Measurements from ENCODE around the gene MSMP. TPM values are rescaled to one million over a fixed set of nuclear protein-coding genes. Genes with fewer than 3 reads are reported as not detected.
A peak's percentile ranks its signal among the peaks of the same experiment; 100 is the strongest.

Gene MSMP
- total and polyA plus RNA-seq, 7 donors: 0.57 TPM; not detected in 6

- H3K4me1 ChIP-seq: peaks cover 0 to 62% (median 59%) of the 10 kb centered on the region in 4 donors
- H3K36me3 ChIP-seq: peaks cover 26 to 31% (median 30%) of the 10 kb centered on the region in 4 donors
- no peaks in the 10 kb centered on the region for H3K27me3 ChIP-seq
- no peak for DNase-seq
- peak overlapping the region; percentile 97 to 99 (median 98) for H3K27ac ChIP-seq
- TF ChIP-seq POLR2AphosphoS5 (IDR thresholded peaks at IDR 0.05) (no peak), POLR2A (IDR thresholded peaks at IDR 0.05) (no peak), EP300 (IDR thresholded peaks at IDR 0.05) (no peak)
- TF ChIP-seq, protein P1, sequence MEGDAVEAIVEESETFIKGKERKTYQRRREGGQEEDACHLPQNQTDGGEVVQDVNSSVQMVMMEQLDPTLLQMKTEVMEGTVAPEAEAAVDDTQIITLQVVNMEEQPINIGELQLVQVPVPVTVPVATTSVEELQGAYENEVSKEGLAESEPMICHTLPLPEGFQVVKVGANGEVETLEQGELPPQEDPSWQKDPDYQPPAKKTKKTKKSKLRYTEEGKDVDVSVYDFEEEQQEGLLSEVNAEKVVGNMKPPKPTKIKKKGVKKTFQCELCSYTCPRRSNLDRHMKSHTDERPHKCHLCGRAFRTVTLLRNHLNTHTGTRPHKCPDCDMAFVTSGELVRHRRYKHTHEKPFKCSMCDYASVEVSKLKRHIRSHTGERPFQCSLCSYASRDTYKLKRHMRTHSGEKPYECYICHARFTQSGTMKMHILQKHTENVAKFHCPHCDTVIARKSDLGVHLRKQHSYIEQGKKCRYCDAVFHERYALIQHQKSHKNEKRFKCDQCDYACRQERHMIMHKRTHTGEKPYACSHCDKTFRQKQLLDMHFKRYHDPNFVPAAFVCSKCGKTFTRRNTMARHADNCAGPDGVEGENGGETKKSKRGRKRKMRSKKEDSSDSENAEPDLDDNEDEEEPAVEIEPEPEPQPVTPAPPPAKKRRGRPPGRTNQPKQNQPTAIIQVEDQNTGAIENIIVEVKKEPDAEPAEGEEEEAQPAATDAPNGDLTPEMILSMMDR (IDR thresholded peaks at IDR 0.05): no peak
- intact Hi-C loops (cut with DNase I): loop anchor here (1.0 kb wide), 1 partner anchor 37 kb away; no protein-coding TSS in a partner anchor
- peak overlapping the region; percentile 80 to 86 (median 82) for H3K4me3 ChIP-seq
- WGBS, 2 donors: 40 to 77% methylated on average over 5 of the region's 5 CpGs
- no peaks in the 10 kb centered on the region for H3K9me3 ChIP-seq
Measured at GRCh38 chr9:35727676-35728040, 26.4 kb downstream of the MSMP start.

GRCh38 chr9:35726931-35727330 is 27.1 kb downstream of the MSMP start:
- DNase-seq: peak; percentile 91
- no peaks in the 10 kb centered on the region for H3K9me3 ChIP-seq
- peaks cover 0 to 62% (median 59%) of the 10 kb centered on the region in 4 donors for H3K4me1 ChIP-seq
- H3K27me3 ChIP-seq: no peaks in the 10 kb centered on the region
- H3K36me3 ChIP-seq: peaks cover 34 to 38% (median 37%) of the 10 kb centered on the region in 4 donors
- 34 to 57% methylated on average over 3 of the region's 3 CpGs for WGBS, 2 donors
- H3K4me3 ChIP-seq: peak overlapping the region; percentile 80 to 86 (median 82)
- intact Hi-C loops (cut with DNase I): no loop called here
- TF ChIP-seq, protein P1 (IDR thresholded peaks at IDR 0.05): peak in 2 of 4 experiments; percentile 24
- TF ChIP-seq EP300 (IDR thresholded peaks at IDR 0.05) (no peak), POLR2AphosphoS5 (IDR thresholded peaks at IDR 0.05) (peak; percentile 26 to 55 (median 36)), POLR2A (IDR thresholded peaks at IDR 0.05) (no peak)
- peak overlapping the region; percentile 97 to 99 (median 98) for H3K27ac ChIP-seq

- no peaks in the 10 kb centered on the region for H3K27me3 ChIP-seq
- H3K4me1 ChIP-seq: peaks cover 0 to 53% (median 53%) of the 10 kb centered on the region in 4 donors
- peak; percentile 63 for DNase-seq
- intact Hi-C loops (cut with DNase I): loop anchor here (2.0 kb wide), 1 partner anchor 19 kb away; no protein-coding TSS in a partner anchor
- TF ChIP-seq, protein P1 (IDR thresholded peaks at IDR 0.05): no peak
- no peak for TF ChIP-seq EP300 (IDR thresholded peaks at IDR 0.05)
- no peak for TF ChIP-seq POLR2A (IDR thresholded peaks at IDR 0.05)
- TF ChIP-seq POLR2AphosphoS5 (IDR thresholded peaks at IDR 0.05): no peak
- H3K4me3 ChIP-seq: no peak overlapping the region
- peak overlapping the region; percentile 97 to 99 (median 98) for H3K27ac ChIP-seq
- H3K9me3 ChIP-seq: no peaks in the 10 kb centered on the region
- WGBS, 2 donors: 95% methylated on average over 11 of the region's 11 CpGs
- peaks cover 47 to 54% (median 52%) of the 10 kb centered on the region in 4 donors for H3K36me3 ChIP-seq
Measured at GRCh38 chr9:35725362-35725761, 28.7 kb downstream of the MSMP start.

DNA sequence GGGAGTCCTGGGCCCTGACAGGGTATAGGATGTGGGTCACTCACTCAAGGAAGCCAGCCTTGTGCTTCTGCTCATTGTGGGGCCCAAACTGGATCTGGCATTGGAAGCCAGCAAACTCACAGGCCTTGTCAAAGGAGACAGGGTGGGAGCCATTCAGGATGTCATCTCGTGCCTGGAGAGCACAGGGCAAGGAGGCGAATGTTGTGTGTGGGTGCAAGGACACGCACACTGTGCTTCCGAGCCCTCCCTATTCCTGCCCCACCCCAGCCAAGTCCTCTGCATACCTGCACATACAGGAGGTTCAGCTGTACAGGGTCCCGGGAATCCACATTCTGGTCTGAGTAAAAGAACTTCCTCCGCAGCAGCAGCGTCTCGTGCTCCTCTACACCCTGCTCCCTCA is 30.2 kb downstream of the MSMP start:
- H3K27ac ChIP-seq: peak overlapping the region; percentile 10 to 98 (median 38)

More for the DNA sequence above, 30.2 kb downstream of the MSMP start:
- H3K4me1 ChIP-seq: peaks cover 0 to 39% (median 38%) of the 10 kb centered on the region in 4 donors
- TF ChIP-seq, protein P1 (IDR thresholded peaks at IDR 0.05): no peak
- no peak for TF ChIP-seq EP300 (IDR thresholded peaks at IDR 0.05)
- TF ChIP-seq POLR2A (IDR thresholded peaks at IDR 0.05): no peak
- peak in 1 of 4 donors; percentile 12 for TF ChIP-seq POLR2AphosphoS5 (IDR thresholded peaks at IDR 0.05)
- intact Hi-C loops (cut with DNase I): loop anchor here (2.0 kb wide), 1 partner anchor 17 kb away; no protein-coding TSS in a partner anchor
- DNase-seq: peak; percentile 50
- peaks cover 61 to 68% (median 67%) of the 10 kb centered on the region in 4 donors for H3K36me3 ChIP-seq
- no peaks in the 10 kb centered on the region for H3K27me3 ChIP-seq
- H3K9me3 ChIP-seq: no peaks in the 10 kb centered on the region
- WGBS, 2 donors: 96% methylated on average over 8 of the region's 8 CpGs
- no peak overlapping the region for H3K4me3 ChIP-seq
